DND-41 (cell line): ENCODE results near the gene SCN5A.

ENCODE experiments used
- ATAC-seq: fragments of 200-7000 bp; cut with Tn5 transposase; 3 replicates; pipeline ENCODE4 v1.9.1; 2021; ENCODE audit warnings: low read depth; ENCODE audit not compliant: insufficient read depth
- DNase-seq: peaks from one replicate; pipeline ENCODE4 v3.0.0-alpha.2; 2020
- H2AFZ ChIP-seq: 2 replicates; pipeline ENCODE4 v1.6.0; 2012; ENCODE audit warnings: low read depth, low read length
- H3K27ac ChIP-seq: 2 replicates; pipeline ENCODE4 v1.5.1; 2012; ENCODE audit warnings: low read length, inconsistent platforms
- H3K27me3 ChIP-seq: fragments of 200-600 bp; sonication (generic); 2 replicates; pipeline ENCODE4 v1.6.0; 2012; ENCODE audit warnings: low read length, mild to moderate bottlenecking, inconsistent platforms; ENCODE audit not compliant: insufficient read depth, poor library complexity
- H3K36me3 ChIP-seq: 2 replicates; pipeline ENCODE4 v1.5.1; 2012; ENCODE audit warnings: low read length, inconsistent platforms; ENCODE audit not compliant: insufficient read depth
- H3K4me1 ChIP-seq: 2 replicates; pipeline ENCODE4 v1.5.1; 2012; ENCODE audit warnings: mild to moderate bottlenecking, low read length; ENCODE audit not compliant: insufficient read depth
- H3K4me2 ChIP-seq: 2 replicates; pipeline ENCODE4 v1.6.0; 2012; ENCODE audit warnings: mild to moderate bottlenecking, moderate library complexity, low read length, inconsistent platforms; ENCODE audit not compliant: insufficient read depth
- H3K4me3 ChIP-seq, 2 experiments: fragments of 200-600 bp in 1 of 2; shearing (Covaris generic) in 1 of 2; 2 replicates each; pipeline ENCODE4 v1.5.1; 2012 to 2016; ENCODE audit warnings: inconsistent platforms in 2 of 2, low read length in 2 of 2, mild to moderate bottlenecking in 2 of 2, low read depth in 1 of 2, moderate library complexity in 1 of 2
- H3K79me2 ChIP-seq: 2 replicates; pipeline ENCODE4 v1.6.0; 2012; ENCODE audit warnings: low read length, inconsistent platforms; ENCODE audit not compliant: insufficient read depth
- H3K9ac ChIP-seq: 2 replicates; pipeline ENCODE4 v1.6.0; 2012; ENCODE audit warnings: low read depth, mild to moderate bottlenecking, inconsistent platforms, low read length, moderate library complexity
- H3K9me3 ChIP-seq: 2 replicates; pipeline ENCODE4 v1.5.1; 2012; ENCODE audit warnings: low read length, moderate library complexity, mild to moderate bottlenecking, inconsistent platforms; ENCODE audit not compliant: insufficient read depth, severe bottlenecking
- H4K20me1 ChIP-seq: 2 replicates; pipeline ENCODE4 v1.6.0; 2012; ENCODE audit warnings: low read length; ENCODE audit not compliant: insufficient read depth
- EZH2 ChIP-seq: IDR thresholded peaks from 3 replicates; pipeline ENCODE4 v1.6.1; 2012; ENCODE audit warnings: borderline replicate concordance, low read depth, mild to moderate bottlenecking, moderate library complexity, low read length, inconsistent platforms; ENCODE audit not compliant: severe bottlenecking
- TF ChIP-seq, protein P1 (sequence below): IDR thresholded peaks from 2 replicates; pipeline ENCODE4 v1.5.1; 2012; ENCODE audit warnings: borderline replicate concordance, low read length, moderate library complexity, mild to moderate bottlenecking; ENCODE audit not compliant: poor library complexity, severe bottlenecking; ENCODE audit errors: extremely low read depth

Gene SCN5A

DNA sequence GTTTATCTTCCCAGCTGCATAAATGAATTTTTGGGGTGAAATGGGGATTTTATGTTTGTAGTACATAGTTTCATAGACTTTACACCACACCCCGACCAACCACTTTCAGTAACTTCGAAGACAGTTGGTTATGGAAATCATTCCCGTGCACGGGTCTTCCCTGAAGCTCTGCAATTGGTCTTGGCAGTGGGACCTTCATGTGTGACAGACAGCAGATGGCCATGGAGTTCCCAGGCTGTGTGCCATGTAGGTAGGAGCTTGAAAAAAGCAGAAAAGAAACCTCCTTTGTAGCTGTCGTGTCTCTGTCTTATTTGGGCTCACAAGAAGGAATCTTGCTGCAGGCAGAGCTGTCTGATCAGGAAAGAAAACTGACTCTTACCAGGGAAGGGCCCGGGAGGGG is 127.5 kb downstream of the SCN5A start:
- no peak for DNase-seq
- no peak overlapping the region for H3K9ac ChIP-seq
- no peaks in the 10 kb centered on the region for H3K27me3 ChIP-seq
- H3K4me2 ChIP-seq = no peak overlapping the region
- TF ChIP-seq, protein P1, sequence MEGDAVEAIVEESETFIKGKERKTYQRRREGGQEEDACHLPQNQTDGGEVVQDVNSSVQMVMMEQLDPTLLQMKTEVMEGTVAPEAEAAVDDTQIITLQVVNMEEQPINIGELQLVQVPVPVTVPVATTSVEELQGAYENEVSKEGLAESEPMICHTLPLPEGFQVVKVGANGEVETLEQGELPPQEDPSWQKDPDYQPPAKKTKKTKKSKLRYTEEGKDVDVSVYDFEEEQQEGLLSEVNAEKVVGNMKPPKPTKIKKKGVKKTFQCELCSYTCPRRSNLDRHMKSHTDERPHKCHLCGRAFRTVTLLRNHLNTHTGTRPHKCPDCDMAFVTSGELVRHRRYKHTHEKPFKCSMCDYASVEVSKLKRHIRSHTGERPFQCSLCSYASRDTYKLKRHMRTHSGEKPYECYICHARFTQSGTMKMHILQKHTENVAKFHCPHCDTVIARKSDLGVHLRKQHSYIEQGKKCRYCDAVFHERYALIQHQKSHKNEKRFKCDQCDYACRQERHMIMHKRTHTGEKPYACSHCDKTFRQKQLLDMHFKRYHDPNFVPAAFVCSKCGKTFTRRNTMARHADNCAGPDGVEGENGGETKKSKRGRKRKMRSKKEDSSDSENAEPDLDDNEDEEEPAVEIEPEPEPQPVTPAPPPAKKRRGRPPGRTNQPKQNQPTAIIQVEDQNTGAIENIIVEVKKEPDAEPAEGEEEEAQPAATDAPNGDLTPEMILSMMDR = no peak
- no peak for TF ChIP-seq EZH2
- ATAC-seq = no peak
- H3K9me3 ChIP-seq = no peaks in the 10 kb centered on the region
- H2AFZ ChIP-seq = no peak overlapping the region
- peaks cover 8% of the 10 kb centered on the region; the same call in 1 of the 2 replicates for H4K20me1 ChIP-seq
- H3K4me3 ChIP-seq = no peak overlapping the region
- H3K79me2 ChIP-seq = 0 out of 2 replicates have a peak, but pooled peaks cover 2% of the 10 kb centered on the region
- H3K36me3 ChIP-seq = peaks cover 47% of the 10 kb centered on the region
- peaks cover 15% of the 10 kb centered on the region for H3K4me1 ChIP-seq
- no peak overlapping the region for H3K27ac ChIP-seq

DNA sequence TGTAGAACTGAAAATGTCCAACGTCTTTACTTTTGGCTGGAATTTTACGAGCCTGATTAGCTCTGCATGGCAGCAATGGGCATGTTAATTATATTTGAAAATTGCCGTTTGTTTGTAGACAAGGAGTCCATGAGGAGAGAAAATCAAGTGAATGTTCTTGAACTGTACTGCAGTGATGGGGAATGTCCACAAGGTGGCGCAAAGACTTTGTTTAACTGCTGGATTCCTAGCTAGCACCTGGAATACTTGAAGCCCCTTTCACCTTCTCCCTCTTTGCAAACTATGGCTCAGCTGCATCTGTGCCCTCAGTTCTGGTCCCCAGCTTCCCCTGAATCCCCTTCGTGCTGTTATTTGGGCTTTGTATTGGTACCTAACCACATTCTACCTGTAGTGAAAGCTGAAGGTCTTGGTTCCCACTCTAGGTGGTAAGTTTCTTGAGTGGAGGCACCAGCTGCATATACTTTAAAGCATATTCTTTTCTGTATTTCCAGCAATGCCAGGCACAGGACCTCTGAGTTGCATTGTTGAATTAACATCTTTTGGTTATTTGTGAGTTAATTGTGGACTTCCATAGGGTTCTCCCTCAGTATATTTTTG is 128.0 kb downstream of the SCN5A start:
- ATAC-seq (peak; percentile 70), DNase-seq (peak; percentile 73)
- Histone ChIP-seq H3K9ac (no peak overlapping the region), H3K4me2 (no peak overlapping the region), H4K20me1 (peaks cover 8% of the 10 kb centered on the region; the same call in 1 of the 2 replicates), H2AFZ (no peak overlapping the region), H3K4me3 (no peak overlapping the region), H3K27ac (no peak overlapping the region), H3K79me2 (0 out of 2 replicates have a peak, but pooled peaks cover 2% of the 10 kb centered on the region), H3K27me3 (no peaks in the 10 kb centered on the region), H3K9me3 (no peaks in the 10 kb centered on the region), H3K36me3 (peaks cover 48% of the 10 kb centered on the region), H3K4me1 (peaks cover 15% of the 10 kb centered on the region)
- no peak for TF ChIP-seq EZH2
- TF ChIP-seq, protein P1 = peak; percentile 96

DNA sequence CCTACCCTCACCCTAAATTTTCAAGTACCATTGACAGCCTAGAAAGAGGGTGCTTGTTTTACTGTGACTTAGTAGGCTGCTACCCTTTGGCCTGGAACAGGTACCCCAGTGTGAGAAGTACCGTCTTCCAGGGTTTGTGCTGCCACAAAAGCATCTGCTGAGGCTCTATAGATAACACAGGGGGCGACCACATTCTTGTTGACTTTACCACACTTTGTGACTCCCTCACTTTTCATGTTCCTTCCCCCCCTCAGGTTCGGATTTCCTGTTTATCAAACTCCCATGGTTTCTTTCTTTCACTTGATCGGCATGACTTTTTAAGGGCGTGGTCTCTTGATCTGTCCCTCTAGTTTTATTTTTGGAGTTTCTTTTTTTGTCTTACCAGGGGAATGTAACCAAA is 129.8 kb downstream of the SCN5A start:
- Histone ChIP-seq H3K9ac (no peak overlapping the region), H3K36me3 (peaks cover 43% of the 10 kb centered on the region), H3K4me2 (no peak overlapping the region), H3K79me2 (0 out of 2 replicates have a peak, but pooled peaks cover 2% of the 10 kb centered on the region), H3K27me3 (no peaks in the 10 kb centered on the region), H2AFZ (no peak overlapping the region), H3K4me3 (no peak overlapping the region), H3K27ac (no peak overlapping the region), H3K4me1 (peaks cover 15% of the 10 kb centered on the region), H3K9me3 (no peaks in the 10 kb centered on the region), H4K20me1 (peaks cover 8% of the 10 kb centered on the region; the same call in 1 of the 2 replicates)
- ATAC-seq = peak; percentile 91
- TF ChIP-seq, protein P1 = no peak
- TF ChIP-seq EZH2 = no peak
- DNase-seq = peak; percentile 58
